ENCODE results near the gene PRSS33.

PRSS33 gene

DNA sequence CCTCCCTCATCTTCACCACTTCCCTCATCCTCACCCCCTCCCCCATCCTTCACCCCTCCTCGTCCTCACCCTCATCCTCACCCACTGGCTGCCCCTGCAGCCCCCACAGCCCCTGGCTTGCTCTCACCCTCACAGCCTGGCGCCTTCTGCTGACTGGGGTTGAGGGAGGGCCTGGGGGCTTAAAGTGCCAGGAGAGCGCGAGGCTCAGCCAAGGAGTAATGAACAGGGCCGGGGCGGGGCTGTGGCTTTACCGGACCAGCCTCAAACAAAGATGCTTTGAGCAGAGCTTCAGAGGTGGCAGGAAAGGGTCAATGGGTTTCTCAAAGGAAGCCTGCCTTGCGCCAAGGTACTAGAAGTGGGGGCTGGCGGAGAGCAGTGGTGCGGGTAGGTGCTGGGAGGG, at the start of gene PRSS33:
PRSS33 (minus strand) TSS at position 155 of the 400 bp plus-strand sequence. CDS start 1,013 bp downstream, outside the sequence.
- DNase-seq (ENCODE audit: low read depth in 1 of 2, low spot score in 1 of 2): no peak

DNA sequence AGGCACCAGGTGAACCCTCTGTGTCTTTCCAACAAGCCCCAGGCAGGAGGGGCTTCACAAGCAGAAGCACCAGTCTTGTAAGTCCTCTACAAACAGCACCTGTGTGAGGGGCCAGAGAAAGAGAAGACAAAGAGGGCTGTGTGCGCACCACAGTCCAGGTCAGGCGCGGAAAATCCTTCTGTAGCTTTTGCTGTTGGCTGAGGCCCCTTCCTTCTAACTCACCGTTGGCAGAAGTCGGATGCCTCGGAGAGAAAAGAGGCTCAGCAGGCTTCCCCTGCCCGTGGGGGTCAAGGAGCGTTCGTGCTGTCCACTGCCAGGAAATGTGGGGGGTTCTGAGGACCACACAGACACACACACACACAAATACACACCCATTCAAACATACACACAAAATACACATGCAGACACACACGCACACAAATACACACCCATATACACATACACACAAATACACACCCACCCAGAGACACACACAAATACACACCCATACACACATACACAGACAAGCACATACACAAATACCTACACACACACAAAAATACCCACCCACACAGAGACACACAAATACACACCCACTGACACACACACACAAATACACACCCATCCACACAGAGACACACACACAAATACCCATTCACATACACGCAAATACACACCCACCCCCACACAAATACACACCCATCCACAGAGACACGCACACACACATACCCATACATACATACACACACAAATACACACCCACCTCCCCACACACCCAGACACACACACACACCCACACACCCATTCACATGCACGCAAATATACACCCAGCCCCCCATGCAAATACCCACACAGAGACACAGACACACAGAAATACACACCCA, 49.5 kb upstream of the PRSS33 start:
- no peak for DNase-seq (ENCODE audit: low read depth in 1 of 2, low spot score in 1 of 2)

- DNase-seq (ENCODE audit: low read depth in 1 of 2, low spot score in 1 of 2): no peak
Measured at GRCh38 chr16:2835638-2836493, 48.5 kb upstream of the PRSS33 start.

DNA sequence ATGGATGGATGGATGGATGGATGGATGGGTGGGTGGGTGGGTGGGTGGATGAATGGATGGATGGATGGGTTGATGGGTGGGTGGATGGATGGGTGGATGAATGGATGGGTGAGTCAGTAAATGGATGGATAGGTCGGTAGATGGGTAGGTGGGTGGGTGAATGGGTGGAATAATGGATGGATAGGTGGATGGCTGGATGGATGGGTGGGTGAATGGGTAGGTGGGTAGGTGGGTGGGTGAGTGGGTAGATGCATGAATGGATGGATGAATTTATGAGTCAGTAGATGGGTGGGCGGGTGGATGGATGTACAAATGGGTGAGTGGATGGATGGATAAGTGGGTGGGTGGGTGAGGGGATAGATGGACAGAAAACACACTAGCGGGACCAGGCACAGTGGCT, 47.6 kb upstream of the PRSS33 start:
- no peak for DNase-seq (ENCODE audit: low read depth in 1 of 2, low spot score in 1 of 2)

- DNase-seq (ENCODE audit: low read depth in 1 of 2, low spot score in 1 of 2): no peak
Measured at GRCh38 chr16:2833776-2834175, 46.4 kb upstream of the PRSS33 start.

- no peak for DNase-seq (ENCODE audit: low read depth in 1 of 2, low spot score in 1 of 2)
Measured at GRCh38 chr16:2831203-2831602, 43.8 kb upstream of the PRSS33 start.

DNA sequence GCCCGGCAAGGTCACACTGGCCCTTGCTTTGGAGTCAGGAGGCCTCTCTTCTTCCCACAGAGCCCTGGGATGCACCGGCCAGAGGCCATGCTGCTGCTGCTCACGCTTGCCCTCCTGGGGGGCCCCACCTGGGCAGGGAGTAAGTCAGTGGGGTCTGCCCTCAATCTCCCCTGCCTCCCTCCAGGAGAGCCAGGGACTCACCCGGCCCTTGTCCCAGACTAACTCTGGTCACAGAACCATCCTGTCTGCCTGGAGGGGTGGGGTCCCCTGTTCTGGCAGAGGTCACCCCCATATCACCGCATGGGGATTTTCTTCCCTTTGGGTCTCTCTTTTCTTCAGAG, 43.0 kb upstream of the PRSS33 start:
- no peak for DNase-seq (ENCODE audit: low read depth in 1 of 2, low spot score in 1 of 2)

DNA sequence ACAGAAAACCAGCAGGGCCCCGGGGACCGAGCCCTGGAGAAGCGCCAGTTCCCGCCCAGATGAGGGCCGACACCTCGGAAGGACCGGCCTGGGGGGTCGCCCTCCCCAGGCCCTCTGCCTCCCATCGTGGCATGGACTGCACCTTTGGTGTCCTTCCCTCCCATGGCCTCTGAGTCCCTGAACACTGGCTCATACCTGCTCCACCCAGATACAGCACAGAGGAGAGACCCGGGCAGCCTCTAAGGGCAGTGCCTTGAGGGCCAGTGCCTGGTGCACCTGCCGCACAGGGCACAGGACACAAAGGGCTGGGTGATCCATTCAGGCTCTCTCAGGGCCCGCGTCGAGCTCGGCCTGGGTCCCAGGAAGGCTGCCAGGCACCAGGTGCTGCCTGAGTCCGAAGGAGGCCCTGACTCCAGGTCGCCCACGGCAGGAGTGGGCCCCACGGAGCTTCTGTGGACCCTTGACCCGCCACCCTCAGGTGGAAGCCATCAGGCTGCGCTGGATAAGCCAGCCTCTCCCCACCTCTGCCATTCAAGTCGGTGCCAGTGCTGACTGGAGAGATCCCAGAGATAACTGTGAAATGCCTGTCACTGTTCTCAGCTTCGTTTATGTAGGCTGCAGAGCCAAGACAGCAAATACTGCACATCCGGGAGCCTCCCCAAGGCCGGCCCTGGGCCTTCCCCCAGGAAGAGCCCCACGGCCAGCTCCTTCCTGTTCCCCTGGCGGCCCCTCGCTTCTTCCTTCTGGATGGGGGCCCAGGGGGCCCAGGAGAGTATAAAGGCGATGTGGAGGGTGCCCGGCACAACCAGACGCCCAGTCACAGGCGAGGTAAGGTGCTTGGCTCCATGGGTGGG, 42.4 kb upstream of the PRSS33 start, which contains the start of gene ZG16B:
ZG16B (plus strand) TSS at position 803 of the 854 bp plus-strand sequence. CDS start 139 bp downstream, outside the sequence.
- no peak for DNase-seq (ENCODE audit: low read depth in 1 of 2, low spot score in 1 of 2)

DNA sequence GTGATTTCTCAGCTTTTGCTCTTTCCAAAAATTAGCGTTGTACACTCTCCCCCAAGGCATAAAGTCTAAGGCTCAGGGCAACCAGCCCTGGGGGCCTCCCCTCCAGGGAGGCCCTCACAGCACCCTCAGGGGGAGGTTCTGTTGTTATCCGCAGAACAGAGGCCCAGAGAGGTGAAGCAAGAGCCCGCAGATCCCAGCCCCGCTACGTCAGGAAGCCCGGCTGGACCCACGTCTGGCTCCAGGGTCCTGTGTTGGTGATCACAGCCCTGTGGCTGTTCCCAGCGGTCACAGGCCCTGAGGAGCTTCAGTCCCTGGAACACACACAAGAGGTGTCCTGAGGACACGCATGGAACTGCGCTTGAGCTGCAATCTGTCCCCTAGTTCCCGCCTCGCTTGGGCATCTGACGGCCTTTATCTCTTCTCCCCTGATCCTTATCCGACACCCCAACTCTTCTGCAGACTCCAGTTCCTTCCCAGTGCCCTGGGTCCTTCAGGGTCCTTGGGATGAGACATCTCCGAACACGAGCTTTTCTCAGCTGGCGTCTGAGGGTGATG, 41.6 kb upstream of the PRSS33 start:
- no peak for DNase-seq (ENCODE audit: low read depth in 1 of 2, low spot score in 1 of 2)

DNA sequence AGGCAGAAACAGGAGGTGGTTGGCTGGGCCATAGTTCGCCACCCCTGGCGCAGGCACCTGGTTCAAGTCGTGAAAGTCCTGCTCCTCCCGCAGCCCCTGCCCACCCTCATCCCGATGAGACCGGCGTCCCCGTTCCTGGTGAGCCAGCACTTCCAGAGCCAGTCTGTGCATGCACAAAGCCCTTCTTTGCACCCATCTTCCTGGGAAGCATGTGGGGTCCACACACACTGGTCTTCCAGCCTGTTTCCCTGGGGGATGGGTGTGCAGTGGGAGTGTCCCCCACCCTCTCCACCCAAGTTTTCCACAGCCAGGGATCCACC, 41.1 kb upstream of the PRSS33 start:
- no peak for DNase-seq (ENCODE audit: low read depth in 1 of 2, low spot score in 1 of 2)

DNA sequence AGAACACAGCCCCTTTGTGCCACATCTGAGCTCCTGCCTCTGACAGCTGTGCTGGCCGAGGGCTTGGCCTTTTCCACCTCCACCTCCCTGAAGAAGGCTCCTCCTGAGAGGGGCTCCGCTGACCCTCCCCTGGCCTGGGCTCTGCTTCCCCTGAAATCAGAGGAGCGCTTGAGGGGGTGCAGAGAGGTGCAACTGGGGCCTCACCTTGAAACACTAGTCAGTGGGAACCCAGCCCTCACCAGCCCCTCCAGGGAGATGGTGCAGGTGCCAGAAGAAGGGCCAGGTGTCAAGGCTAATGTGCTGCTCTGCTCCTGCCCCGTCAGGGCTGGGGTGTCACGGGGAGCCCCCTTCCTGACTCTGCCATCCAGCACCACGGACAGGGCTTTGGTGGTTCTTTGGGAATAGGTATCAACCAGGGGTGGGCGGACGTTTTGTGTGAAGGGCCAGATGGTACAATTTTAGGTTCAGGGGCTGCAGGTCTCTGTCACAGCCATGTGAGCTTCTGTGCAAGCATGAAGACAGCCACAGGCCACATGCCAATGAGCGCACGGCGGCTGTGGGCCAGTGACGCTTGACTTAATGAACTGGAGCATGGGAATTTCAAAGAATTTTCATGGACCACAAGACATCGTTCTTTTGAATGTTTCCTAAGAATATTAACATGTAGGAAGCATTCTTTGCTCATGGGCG, 40.6 kb upstream of the PRSS33 start:
- DNase-seq (ENCODE audit: low read depth in 1 of 2, low spot score in 1 of 2): no peak

DNA sequence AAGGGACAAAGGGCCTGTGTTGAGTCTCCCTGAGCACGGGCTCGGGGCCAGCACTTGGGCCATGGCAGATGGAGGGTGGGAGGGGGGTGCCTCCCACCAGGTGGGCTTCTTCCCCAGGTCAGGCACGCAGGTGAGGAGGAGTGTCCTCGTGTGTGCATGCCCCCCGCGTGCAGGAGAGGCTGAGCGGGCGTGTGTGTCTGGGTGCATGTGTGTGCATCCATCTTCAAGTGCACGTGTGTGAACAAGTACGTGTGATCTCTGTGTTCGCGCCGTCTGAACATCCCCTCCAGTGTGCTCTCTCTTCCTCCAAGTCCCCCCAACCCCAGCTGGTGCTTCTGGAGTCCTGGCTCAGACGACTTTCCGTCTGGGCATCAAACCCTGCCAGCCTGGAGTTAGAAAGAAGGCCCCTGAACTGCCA, 40.0 kb upstream of the PRSS33 start:
- no peak for DNase-seq (ENCODE audit: low read depth in 1 of 2, low spot score in 1 of 2)

DNA sequence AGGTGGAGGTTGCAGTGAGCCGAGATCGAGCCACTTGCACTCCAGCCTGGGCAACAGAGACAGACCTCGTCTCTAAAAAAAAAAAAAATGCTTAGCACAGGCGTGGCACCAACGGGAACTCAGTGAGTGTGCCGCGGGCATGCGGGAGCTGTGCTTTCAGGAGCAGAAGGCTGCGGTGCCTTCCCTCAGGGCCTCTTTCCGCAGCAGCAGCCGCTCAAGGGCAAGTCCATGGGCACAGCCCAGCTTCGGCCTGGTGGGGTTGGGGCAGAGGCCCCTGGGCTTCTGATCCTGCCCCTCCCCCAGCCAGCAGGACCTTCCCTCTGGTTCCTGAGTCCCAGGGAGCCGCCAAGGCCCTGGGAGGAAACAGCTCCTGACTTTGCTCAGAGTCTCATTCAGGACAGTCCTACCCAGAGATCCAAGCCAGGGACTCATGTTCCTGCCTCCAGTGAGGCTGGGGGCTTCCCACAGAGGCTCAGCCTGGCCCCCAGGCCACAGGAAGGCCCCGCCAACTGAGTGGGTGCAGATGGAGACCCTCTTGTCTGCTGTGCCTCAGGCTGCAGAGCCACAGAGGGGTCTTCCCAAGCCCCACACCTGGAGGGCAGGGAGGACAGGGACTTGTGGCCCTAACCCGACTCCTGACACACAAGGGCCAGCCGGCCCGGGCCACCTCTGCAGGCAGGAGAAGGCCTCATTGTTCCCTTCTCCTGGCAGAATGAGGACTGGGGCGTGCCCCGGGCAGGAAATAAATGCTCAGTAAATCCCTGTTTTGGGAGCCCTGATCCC, 39.4 kb upstream of the PRSS33 start:
- DNase-seq (ENCODE audit: low read depth in 1 of 2, low spot score in 1 of 2): no peak

DNA sequence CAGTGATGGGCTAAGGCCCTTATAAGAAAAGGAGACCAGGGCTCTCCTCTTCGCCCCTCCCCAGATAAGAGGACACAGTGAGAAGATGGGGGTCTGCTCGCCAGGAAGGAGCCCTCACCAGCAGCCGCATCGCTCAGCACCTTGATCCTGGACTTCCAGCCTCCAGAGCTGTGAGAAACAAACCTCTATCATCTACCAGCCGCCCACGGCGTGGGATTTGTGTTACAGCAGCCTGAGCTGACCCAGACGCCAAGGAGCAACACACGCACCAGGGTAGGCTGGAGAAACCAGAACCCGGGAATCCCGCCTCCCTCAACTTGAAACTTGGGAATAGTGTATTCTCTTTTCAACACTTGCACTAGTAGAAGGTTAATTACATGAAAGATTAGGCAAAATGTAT, 38.5 kb upstream of the PRSS33 start:
- DNase-seq (ENCODE audit: low read depth in 1 of 2, low spot score in 1 of 2): no peak

DNA sequence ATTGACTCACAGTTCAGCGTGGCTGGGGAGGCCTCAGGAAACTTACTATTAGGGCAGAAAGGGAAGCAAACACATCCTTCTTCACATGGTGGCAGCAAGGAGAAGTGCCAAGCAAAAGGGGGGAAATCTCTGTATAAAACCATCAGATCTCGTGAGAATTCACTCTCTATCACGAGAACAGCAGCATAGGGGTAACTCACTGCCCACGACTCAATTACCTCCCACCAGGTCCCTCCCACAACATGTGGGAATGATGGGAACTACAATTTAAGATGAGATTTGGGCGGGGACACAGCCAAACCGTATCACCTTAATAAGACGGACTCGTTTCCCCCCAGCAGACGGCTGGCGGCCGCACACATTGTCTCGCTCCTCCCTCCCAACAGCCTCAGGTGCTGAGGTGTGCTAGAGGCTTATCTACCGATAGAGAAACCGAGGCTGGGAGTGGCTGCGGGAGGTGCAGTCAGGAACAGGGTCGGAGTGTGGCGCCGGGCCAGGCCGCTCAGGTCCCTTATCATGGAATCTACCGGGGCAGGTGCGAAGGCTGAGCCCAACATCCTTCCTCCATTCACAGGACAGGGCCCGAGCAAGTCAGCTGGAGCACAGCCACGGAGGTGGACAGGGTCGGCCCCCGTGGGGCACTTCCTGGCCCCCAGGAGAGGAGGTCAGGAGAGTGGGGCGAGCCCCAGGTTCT, 37.8 kb upstream of the PRSS33 start:
- no peak for DNase-seq (ENCODE audit: low read depth in 1 of 2, low spot score in 1 of 2)

GRCh38 chr16:2824626-2825025, 37.3 kb upstream of the PRSS33 start:
- no peak for DNase-seq (ENCODE audit: low read depth in 1 of 2, low spot score in 1 of 2)

GRCh38 chr16:2822496-2822895, 35.1 kb upstream of the PRSS33 start:
- no peak for DNase-seq (ENCODE audit: low read depth in 1 of 2, low spot score in 1 of 2)

- DNase-seq (ENCODE audit: low read depth in 1 of 2, low spot score in 1 of 2): no peak
Measured at GRCh38 chr16:2822158-2822495, 34.8 kb upstream of the PRSS33 start.

GRCh38 chr16:2821487-2822157, 34.3 kb upstream of the PRSS33 start:
- no peak for DNase-seq (ENCODE audit: low read depth in 1 of 2, low spot score in 1 of 2)
